ENCODE results near the gene SLC66A1. TPM values are rescaled to one million over a fixed set of nuclear protein-coding genes. Genes with fewer than 3 reads are reported as not detected.

SLC66A1 gene
- total RNA-seq, 2 donors from 2014 or later: 10.6 to 13.1 TPM

GRCh38 chr1:19305880-19306279, 6.2 kb upstream of the SLC66A1 start:
- TF ChIP-seq CTCF (IDR thresholded peaks at IDR 0.05): no peak
- H3K27me3 ChIP-seq: no peaks in the 10 kb centered on the region
- peaks cover 11% of the 10 kb centered on the region for H3K4me1 ChIP-seq
- DNase-seq: no peak
- H3K9ac ChIP-seq (ENCODE audit: low read depth in 2 of 2, low read length in 2 of 2): no peak overlapping the region
- no peaks in the 10 kb centered on the region for H3K9me3 ChIP-seq
- no peak overlapping the region for H3K27ac ChIP-seq
- no peaks in the 10 kb centered on the region for H3K36me3 ChIP-seq
- no peak overlapping the region for H3K4me3 ChIP-seq
- intact Hi-C loops (cut with DNase I): no loop called here

GRCh38 chr1:19306941-19307340, 5.2 kb upstream of the SLC66A1 start:
- DNase-seq: no peak

GRCh38 chr1:19307794-19308508, 4.2 kb upstream of the SLC66A1 start:
- peak; percentile 88 for DNase-seq
- H3K4me1 ChIP-seq: peaks cover 16% of the 10 kb centered on the region
- H3K36me3 ChIP-seq: no peaks in the 10 kb centered on the region
- H3K27me3 ChIP-seq: no peaks in the 10 kb centered on the region
- H3K9ac ChIP-seq (ENCODE audit: low read depth in 2 of 2, low read length in 2 of 2): peak overlapping the region; percentile 48 to 55
- peak overlapping the region; percentile 74 for H3K27ac ChIP-seq
- H3K4me3 ChIP-seq: no peak overlapping the region
- H3K9me3 ChIP-seq: no peaks in the 10 kb centered on the region
- intact Hi-C loops (cut with DNase I): no loop called here
- TF ChIP-seq CTCF (IDR thresholded peaks at IDR 0.05): no peak

More at GRCh38 chr1:19306941-19307340, 5.2 kb upstream of the SLC66A1 start:
- H3K4me1 ChIP-seq: peaks cover 12% of the 10 kb centered on the region
- no peak for TF ChIP-seq CTCF (IDR thresholded peaks at IDR 0.05)
- H3K27me3 ChIP-seq: no peaks in the 10 kb centered on the region
- H3K9me3 ChIP-seq: no peaks in the 10 kb centered on the region
- no peak overlapping the region for H3K9ac ChIP-seq (ENCODE audit: low read depth in 2 of 2, low read length in 2 of 2)
- H3K27ac ChIP-seq: no peak overlapping the region
- intact Hi-C loops (cut with DNase I): no loop called here
- no peaks in the 10 kb centered on the region for H3K36me3 ChIP-seq
- no peak overlapping the region for H3K4me3 ChIP-seq

GRCh38 chr1:19308509-19308907, 3.6 kb upstream of the SLC66A1 start:
- TF ChIP-seq CTCF (IDR thresholded peaks at IDR 0.05): no peak
- H3K9ac ChIP-seq (ENCODE audit: low read depth in 2 of 2, low read length in 2 of 2): peak overlapping the region; percentile 18 to 48
- H3K4me3 ChIP-seq: no peak overlapping the region
- intact Hi-C loops (cut with DNase I): no loop called here
- DNase-seq: no peak
- H3K36me3 ChIP-seq: no peaks in the 10 kb centered on the region
- H3K27ac ChIP-seq: peak overlapping the region; percentile 74
- H3K27me3 ChIP-seq: no peaks in the 10 kb centered on the region
- H3K9me3 ChIP-seq: no peaks in the 10 kb centered on the region
- peaks cover 18% of the 10 kb centered on the region for H3K4me1 ChIP-seq

GRCh38 chr1:19309123-19309813, 2.9 kb upstream of the SLC66A1 start:
- H3K27me3 ChIP-seq: no peaks in the 10 kb centered on the region
- intact Hi-C loops (cut with DNase I): no loop called here
- TF ChIP-seq CTCF (IDR thresholded peaks at IDR 0.05): no peak
- peaks cover 18% of the 10 kb centered on the region for H3K4me1 ChIP-seq
- H3K9ac ChIP-seq (ENCODE audit: low read depth in 2 of 2, low read length in 2 of 2): no peak overlapping the region
- no peaks in the 10 kb centered on the region for H3K9me3 ChIP-seq
- no peaks in the 10 kb centered on the region for H3K36me3 ChIP-seq
- H3K27ac ChIP-seq: peak overlapping the region; percentile 74
- DNase-seq: no peak
- no peak overlapping the region for H3K4me3 ChIP-seq
